Stimulated activated CD8-positive, alpha-beta memory T cell treated with anti-CD3 and anti-CD28 coated beads, Interleukin-12 subunit alpha, Interleukin-12 subunit beta, amount 100 ng/mL, for 4 hours (primary cell): ENCODE measurements around the gene SMIM34.
"Not testable (repeated sequence)": the region's sequence is repeated elsewhere in the genome, so short reads cannot be mapped to it uniquely, and the experiment has no call there.

Experiments used
- DNase-seq: peaks from one replicate; pipeline ENCODE4 v3.0.0-alpha.2; 2020; ENCODE audit warnings: low read depth

The SMIM34 gene, protein sequence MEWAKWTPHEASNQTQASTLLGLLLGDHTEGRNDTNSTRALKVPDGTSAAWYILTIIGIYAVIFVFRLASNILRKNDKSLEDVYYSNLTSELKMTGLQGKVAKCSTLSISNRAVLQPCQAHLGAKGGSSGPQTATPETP

GRCh38 chr21:34423805-34424204 lies at the start of gene SMIM34:
Gene SMIM34 (minus strand): TSS chr21:34423951. CDS start chr21:34423839, 112 bp downstream.
- DNase-seq = not testable (repeated sequence)

GRCh38 chr21:34467333-34467732 lies 43.6 kb upstream of the SMIM34 start:
- DNase-seq = not testable (repeated sequence)

DNA sequence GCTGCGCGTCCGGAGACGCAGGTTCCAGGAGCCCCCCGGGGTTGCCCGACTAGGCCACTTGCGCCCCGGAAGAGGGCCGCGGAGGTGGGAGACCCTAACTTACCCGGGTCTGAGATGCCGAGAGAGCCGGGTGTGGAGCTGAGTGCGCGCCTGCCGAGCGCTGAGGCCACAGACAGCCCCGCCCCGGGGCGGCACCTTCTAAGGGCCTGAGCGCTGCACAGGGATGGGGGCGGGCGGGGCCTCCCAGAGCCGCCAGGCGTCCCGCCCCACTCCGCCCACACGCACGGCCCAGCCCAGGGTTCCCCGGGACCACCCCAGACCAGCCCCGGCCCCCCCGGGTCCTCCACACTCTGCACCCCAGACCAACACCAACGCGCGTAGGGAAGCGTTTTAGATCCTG lies 35.7 kb upstream of the SMIM34 start:
- DNase-seq = not testable (repeated sequence)

DNA sequence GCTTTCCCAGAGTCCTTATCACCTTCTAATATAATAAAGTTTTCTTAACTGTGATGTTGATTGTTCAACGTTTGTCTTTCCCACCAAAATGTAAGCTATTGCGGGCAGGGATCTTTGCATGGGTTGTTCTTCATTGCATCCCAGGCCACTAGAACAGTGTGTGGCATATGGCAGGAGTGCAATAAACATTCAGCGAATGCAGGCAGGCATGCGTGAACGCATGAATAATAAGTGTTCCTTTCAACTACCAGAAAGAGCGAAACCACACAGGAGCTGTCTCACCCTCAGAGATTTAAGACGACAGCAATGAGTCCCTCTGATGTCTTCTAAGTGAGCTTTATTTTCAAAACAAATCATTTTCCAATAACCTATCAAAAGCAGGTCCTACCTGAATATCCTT lies 34.5 kb upstream of the SMIM34 start:
- not testable (repeated sequence) for DNase-seq

- not testable (repeated sequence) for DNase-seq
These were observed 32.4 kb upstream of the SMIM34 start for GRCh38 chr21:34456180-34456579.

GRCh38 chr21:34455628-34456027 lies 31.9 kb upstream of the SMIM34 start:
- DNase-seq = not testable (repeated sequence)

DNA sequence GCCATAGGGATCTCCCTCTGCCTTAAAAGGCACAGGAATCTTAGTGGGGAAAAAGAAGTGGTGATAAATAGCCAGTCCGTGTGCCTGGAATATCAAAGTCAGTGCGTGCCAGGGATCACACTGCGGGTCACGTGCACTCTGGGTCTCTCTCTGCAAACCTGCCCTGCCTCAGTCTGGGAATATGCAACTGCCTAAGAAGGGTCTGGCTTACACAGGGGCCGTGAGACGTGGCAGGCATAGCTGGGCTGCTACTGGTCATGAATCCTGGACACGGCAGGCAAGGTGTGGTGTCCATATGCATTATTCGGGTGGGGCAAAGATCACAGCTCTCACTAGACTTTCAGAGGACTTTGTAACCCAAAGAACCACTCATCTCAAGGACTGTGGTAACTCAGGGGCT lies 23.3 kb upstream of the SMIM34 start:
- DNase-seq = not testable (repeated sequence)

- DNase-seq = not testable (repeated sequence)
These were observed 19.7 kb upstream of the SMIM34 start for GRCh38 chr21:34443486-34443885.

- DNase-seq = not testable (repeated sequence)
These were observed 6.0 kb upstream of the SMIM34 start for GRCh38 chr21:34429710-34430109.

GRCh38 chr21:34428441-34428840 lies 4.7 kb upstream of the SMIM34 start:
- DNase-seq = not testable (repeated sequence)

DNA sequence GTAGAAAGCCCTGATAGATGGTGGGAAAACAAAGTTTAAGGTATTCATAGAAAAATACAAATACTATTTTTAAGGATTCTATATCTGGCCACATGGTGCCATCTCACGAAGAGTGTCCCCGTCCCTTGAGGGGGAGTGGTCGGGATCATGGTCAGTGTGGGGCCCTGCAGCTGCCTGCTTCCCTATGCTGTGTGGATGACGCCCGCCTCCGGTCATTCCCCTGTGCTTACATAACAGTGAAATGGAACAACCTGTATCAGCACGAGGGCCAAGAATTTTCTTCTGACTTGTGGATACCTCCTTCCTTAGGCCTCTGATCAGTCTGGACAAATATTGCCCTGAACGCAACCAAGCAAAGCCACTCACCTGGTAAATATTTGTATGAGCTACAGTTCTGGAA lies 3.6 kb upstream of the SMIM34 start:
- not testable (repeated sequence) for DNase-seq

DNA sequence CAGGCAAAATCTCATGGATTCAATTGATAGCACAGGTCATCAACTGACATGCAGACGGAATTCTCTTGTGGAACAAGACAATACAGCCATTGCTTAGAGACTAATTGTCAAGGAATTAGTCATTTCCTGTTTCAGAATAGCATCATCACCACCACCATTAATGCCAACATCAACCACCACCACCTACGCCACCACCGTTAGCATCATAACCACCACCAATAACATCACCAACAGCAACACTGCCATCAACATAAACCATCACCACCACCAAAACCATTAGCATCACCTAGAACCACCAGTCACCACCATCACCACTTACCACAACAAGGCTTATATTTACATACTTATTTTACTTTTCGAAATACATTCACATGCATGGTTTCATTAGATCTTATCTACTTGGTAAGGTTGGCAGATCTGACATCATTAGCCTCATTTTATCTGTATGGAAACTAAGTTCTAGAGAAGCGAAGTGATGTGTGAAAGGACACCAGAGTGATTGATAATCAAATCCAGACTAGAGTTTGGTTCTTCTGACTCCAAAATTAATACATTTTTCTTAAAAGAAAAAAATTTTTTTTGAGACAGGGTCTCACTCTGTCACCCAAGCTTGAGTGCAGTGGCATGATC lies 6.2 kb downstream of the SMIM34 start:
- not testable (repeated sequence) for DNase-seq

DNA sequence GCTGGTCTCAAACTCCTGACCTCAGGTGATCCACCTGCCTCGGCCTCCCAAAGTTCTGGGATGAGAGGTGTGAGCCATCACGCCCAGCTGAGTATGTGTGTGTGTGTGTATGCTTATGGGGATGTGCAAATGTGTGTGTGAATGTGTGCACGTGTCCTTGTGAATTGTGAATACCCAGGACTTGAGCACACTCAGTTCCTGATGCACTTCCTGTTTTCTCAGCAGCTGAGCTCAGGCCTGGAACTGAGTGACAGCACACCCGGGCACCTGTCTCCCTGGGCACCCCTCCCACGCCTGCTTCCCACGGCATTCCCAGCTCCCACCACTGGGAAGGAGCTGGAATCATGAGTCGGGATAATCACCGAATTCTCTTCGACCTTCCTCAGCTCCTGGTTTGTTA lies 16.5 kb downstream of the SMIM34 start:
- DNase-seq = not testable (repeated sequence)

GRCh38 chr21:34406676-34407075 lies 17.1 kb downstream of the SMIM34 start:
- not testable (repeated sequence) for DNase-seq

DNA sequence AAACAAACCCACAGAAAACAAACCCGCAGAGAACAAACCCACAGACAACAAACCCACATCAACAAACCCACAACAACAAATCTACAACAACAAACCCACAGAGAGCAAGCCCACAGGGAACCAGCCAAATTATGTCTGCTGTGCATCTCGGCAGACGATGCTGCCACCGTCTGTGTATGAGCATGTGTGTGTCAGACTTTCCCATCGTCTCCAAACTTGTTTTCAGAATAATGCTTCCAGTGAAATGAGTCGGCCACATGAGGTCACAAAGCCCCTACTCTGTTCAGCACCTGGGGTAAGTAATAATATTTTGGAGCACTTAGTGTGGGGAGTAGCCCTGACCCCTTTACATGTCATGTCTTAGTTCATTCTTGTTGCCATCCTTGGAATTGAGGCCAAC lies 17.6 kb downstream of the SMIM34 start:
- not testable (repeated sequence) for DNase-seq

GRCh38 chr21:34405686-34406085 lies 18.1 kb downstream of the SMIM34 start:
- DNase-seq = not testable (repeated sequence)

- not testable (repeated sequence) for DNase-seq
These were observed 19.0 kb downstream of the SMIM34 start for GRCh38 chr21:34404742-34405141.

DNA sequence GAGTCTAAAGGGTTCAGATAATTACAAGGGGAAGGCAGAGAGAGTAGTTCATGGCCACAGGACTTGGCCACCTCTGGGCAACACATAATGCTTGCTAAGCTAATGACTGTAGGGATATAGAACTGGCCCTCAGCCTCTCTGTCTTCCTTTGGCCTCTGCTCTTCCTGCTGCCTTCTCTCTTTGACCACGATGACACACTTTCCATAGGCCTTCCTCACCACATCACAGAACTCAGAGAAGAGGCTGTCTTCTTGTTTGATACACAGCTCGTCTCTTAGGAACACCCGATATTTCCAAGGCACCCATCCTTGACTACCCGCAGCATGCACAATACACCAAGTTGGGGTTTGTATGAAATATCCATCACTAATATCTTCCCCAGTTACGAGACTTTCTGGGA lies 23.2 kb downstream of the SMIM34 start:
- not testable (repeated sequence) for DNase-seq

DNA sequence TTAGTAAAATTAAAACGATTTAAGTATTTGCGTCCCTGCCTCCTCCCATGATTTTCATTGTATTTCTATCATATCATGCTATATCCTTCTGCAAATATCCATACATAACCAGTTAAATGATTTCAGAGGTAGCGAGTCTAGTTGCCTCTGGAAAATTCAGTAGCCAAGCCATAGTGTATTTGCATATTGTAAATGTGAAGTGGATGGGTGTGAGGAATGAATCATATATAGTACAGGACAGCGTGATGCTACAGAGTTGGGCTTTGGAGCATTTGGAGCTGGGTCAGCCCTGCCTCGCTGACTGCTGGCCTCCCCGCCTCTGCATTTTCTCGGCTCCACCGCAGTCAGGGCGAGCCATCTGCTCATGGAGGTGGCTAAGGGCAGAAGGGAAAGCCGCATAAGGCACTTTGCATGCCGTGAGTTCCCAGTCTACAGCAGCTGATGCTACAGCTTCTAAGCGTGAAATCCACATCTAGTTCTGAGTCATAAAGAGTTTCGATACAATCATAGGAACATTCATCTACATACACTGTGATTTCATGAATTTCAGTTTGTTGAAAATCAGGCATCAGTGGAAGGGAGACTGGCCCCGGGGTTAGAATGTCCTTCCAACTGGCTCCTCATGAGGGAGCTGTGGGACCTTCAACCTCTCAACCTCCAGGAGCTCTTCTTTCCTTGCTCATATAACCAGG lies 39.9 kb downstream of the SMIM34 start:
- not testable (repeated sequence) for DNase-seq

GRCh38 chr21:34383138-34383537 lies 40.6 kb downstream of the SMIM34 start:
- DNase-seq = not testable (repeated sequence)

GRCh38 chr21:34375619-34375972 lies 48.2 kb downstream of the SMIM34 start:
- DNase-seq = not testable (repeated sequence)

DNA sequence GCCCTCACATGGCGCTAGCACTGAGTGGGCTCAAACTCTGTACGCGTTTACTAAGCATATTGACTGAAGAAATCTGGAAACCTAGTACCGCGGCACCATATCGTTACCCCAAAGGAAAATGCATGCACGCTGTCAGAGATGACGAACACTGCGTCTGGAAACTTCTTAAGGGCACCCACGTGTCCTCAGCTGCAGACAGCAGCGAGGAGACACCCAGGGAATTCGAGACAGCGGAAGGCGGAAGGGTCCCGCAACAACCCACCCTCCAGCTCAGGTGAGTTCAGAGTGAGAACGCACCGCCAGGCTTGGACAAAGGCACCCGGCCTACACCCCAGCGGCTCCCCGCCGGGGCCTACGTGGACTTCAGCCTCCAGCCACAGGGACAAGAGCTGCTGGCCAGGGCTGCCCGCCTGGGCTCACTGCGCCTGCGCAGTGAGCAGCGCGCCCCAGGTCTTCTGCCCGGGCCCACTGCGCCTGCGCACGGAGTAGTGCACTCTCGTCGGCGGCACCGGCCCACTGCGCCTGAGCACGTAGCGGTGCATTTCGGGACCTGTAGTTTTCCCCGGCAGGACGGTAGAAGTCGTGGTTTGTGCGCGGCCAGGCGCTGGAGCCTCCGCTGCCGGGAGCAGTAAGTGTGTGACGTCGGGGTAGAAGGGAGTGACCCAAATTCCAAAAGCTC lies 48.7 kb downstream of the SMIM34 start, which contains the start of gene SMIM11:
Gene SMIM11 (plus strand): TSS at position 568 of the 679 bp plus-strand sequence. CDS start 3,998 bp downstream, outside the sequence.
- not testable (repeated sequence) for DNase-seq
